Measurements from ENCODE around the gene ZGLP1. TPM values are rescaled to one million over a fixed set of nuclear protein-coding genes. Genes with fewer than 3 reads are reported as not detected.

ZGLP1 gene
- total RNA-seq, 1 donor from 2014 or later: 3.4 TPM

DNA sequence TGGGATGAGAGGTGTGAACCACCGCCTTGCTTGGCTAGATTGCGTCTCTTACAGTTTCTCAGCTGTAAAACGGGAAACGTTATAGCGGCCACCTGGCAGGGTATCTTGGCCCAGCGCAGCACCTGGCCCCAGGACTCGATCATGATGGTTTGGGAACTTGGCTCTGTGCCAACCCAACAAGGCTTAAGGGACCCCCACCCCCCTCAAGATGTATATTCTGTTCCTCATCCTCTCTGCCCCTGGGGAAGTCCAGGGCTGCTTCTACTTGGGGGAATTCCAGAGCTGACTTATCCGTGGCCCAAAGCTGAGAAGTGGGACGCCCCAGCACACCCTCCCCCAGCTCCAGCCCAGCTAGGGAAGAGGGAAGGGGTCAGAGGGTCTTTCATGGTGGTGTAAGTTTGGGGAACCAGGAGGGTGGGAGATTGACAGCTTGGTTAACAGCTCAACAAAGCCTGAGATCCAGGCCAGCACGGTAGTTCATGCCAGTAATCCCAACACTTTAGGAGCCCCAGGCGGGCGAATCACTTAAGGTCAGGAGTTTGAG lies 38.0 kb downstream of the ZGLP1 start:
- peaks cover 25% of the 10 kb centered on the region for H3K27me3 Mint-ChIP-seq (ENCODE audit: low read depth, unreplicated experiment)
- peak overlapping the region; percentile 76 for H3K4me2 ChIP-seq (ENCODE audit: low read length)
- H3K9ac ChIP-seq (ENCODE audit: low read length): no peak overlapping the region

DNA sequence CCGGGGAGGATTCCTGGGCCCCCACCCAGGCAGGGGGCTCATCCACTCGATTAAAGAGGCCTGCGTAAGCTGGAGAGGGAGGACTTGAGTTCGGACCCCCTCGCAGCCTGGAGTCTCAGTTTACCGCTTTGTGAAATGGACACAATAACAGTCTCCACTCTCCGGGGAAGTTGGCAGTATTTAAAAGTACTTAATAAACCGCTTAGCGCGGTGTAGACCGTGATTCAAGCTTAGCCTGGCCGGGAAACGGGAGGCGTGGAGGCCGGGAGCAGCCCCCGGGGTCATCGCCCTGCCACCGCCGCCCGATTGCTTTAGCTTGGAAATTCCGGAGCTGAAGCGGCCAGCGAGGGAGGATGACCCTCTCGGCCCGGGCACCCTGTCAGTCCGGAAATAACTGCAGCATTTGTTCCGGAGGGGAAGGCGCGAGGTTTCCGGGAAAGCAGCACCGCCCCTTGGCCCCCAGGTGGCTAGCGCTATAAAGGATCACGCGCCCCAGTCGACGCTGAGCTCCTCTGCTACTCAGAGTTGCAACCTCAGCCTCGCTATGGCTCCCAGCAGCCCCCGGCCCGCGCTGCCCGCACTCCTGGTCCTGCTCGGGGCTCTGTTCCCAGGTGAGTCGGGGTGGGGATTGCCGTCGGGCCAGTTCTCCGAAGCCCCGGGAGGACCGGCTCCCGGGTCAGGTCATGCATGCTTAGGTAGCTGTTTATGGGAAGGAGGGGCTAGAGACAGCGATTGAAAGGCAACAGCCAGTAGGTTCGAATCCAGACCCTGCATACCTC lies 38.8 kb downstream of the ZGLP1 start, which contains the start of gene ICAM1:
Gene ICAM1 (plus strand): TSS at position 505 of the 779 bp plus-strand sequence. CDS start 40 bp downstream, at position 545.
- Mint-ChIP-seq H3K27ac (ENCODE audit: unreplicated experiment) (no peak within 1 kb of the TSS), H3K4me3 (ENCODE audit: unreplicated experiment) (peak within 1 kb of the TSS; percentile 34), H3K9me3 (ENCODE audit: unreplicated experiment) (no peaks in the 10 kb centered on the region), H3K4me1 (ENCODE audit: low read depth, unreplicated experiment) (no peaks in the 10 kb centered on the region), H3K36me3 (ENCODE audit: low read depth, unreplicated experiment) (no peaks in the 10 kb centered on the region), H3K27me3 (ENCODE audit: low read depth, unreplicated experiment) (peaks cover 25% of the 10 kb centered on the region)
- peak within 1 kb of the TSS; percentile 55 for H2AFZ ChIP-seq (ENCODE audit: low read depth, low read length)
- H3K9ac ChIP-seq (ENCODE audit: low read length): peak within 1 kb of the TSS; percentile 29
- no peaks in the 10 kb centered on the region for H3K79me2 ChIP-seq (ENCODE audit: insufficient read depth, low read length)
- H4K20me1 ChIP-seq (ENCODE audit: insufficient read depth, low read length): no peaks in the 10 kb centered on the region
- no peaks in the 10 kb centered on the region for H3K36me3 ChIP-seq (ENCODE audit: insufficient read depth, low read length)
- DNase-seq (ENCODE audit: low read depth) (peak; percentile 45), FAIRE-seq (no peak)
- no peaks in the 10 kb centered on the region for H3K9me3 ChIP-seq (ENCODE audit: insufficient read depth, low read depth, low read length)
- H3K4me1 ChIP-seq (ENCODE audit: insufficient read depth, low read length): peaks cover 12% of the 10 kb centered on the region
- no peak within 1 kb of the TSS for H3K27ac ChIP-seq (ENCODE audit: low read depth, low read length)
- peaks cover 13% of the 10 kb centered on the region for H3K27me3 ChIP-seq (ENCODE audit: insufficient read depth, low read length)
- peak; percentile 23 for TF ChIP-seq EZH2 (IDR thresholded peaks at IDR 0.05; ENCODE audit: insufficient read depth, low read length)
- TF ChIP-seq, protein P1, sequence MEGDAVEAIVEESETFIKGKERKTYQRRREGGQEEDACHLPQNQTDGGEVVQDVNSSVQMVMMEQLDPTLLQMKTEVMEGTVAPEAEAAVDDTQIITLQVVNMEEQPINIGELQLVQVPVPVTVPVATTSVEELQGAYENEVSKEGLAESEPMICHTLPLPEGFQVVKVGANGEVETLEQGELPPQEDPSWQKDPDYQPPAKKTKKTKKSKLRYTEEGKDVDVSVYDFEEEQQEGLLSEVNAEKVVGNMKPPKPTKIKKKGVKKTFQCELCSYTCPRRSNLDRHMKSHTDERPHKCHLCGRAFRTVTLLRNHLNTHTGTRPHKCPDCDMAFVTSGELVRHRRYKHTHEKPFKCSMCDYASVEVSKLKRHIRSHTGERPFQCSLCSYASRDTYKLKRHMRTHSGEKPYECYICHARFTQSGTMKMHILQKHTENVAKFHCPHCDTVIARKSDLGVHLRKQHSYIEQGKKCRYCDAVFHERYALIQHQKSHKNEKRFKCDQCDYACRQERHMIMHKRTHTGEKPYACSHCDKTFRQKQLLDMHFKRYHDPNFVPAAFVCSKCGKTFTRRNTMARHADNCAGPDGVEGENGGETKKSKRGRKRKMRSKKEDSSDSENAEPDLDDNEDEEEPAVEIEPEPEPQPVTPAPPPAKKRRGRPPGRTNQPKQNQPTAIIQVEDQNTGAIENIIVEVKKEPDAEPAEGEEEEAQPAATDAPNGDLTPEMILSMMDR (IDR thresholded peaks at IDR 0.05; ENCODE audit: insufficient read depth, low read depth, low read length): no peak
- H3K4me2 ChIP-seq (ENCODE audit: low read length): peak within 1 kb of the TSS; percentile 76
- H3K4me3 ChIP-seq (ENCODE audit: insufficient read depth, low read depth, low read length): peak within 1 kb of the TSS; percentile 22

More for the DNA sequence above, 38.0 kb downstream of the ZGLP1 start:
- Mint-ChIP-seq H3K9me3 (ENCODE audit: unreplicated experiment) (no peaks in the 10 kb centered on the region), H3K4me1 (ENCODE audit: low read depth, unreplicated experiment) (no peaks in the 10 kb centered on the region), H3K36me3 (ENCODE audit: low read depth, unreplicated experiment) (no peaks in the 10 kb centered on the region), H3K27ac (ENCODE audit: unreplicated experiment) (no peak overlapping the region), H3K4me3 (ENCODE audit: unreplicated experiment) (peak overlapping the region; percentile 34)
- no peak overlapping the region for H3K27ac ChIP-seq (ENCODE audit: low read depth, low read length)
- peaks cover 12% of the 10 kb centered on the region for H3K4me1 ChIP-seq (ENCODE audit: insufficient read depth, low read length)
- no peak overlapping the region for H2AFZ ChIP-seq (ENCODE audit: low read depth, low read length)
- peaks cover 13% of the 10 kb centered on the region for H3K27me3 ChIP-seq (ENCODE audit: insufficient read depth, low read length)
- TF ChIP-seq, protein P1 (IDR thresholded peaks at IDR 0.05; ENCODE audit: insufficient read depth, low read depth, low read length): no peak
- TF ChIP-seq EZH2 (IDR thresholded peaks at IDR 0.05; ENCODE audit: insufficient read depth, low read length): no peak
- H3K9me3 ChIP-seq (ENCODE audit: insufficient read depth, low read depth, low read length): no peaks in the 10 kb centered on the region
- no peak overlapping the region for H3K4me3 ChIP-seq (ENCODE audit: insufficient read depth, low read depth, low read length)
- H4K20me1 ChIP-seq (ENCODE audit: insufficient read depth, low read length): no peaks in the 10 kb centered on the region
- no peaks in the 10 kb centered on the region for H3K36me3 ChIP-seq (ENCODE audit: insufficient read depth, low read length)
- no peak for FAIRE-seq
- DNase-seq (ENCODE audit: low read depth): no peak
- no peaks in the 10 kb centered on the region for H3K79me2 ChIP-seq (ENCODE audit: insufficient read depth, low read length)

Measured in astrocyte (in vitro differentiated cells and primary cell).